HepG2 (cell line): Measurements from ENCODE around the gene CFAP54. TPM values are rescaled to one million over a fixed set of nuclear protein-coding genes. Genes with fewer than 3 reads are reported as not detected.

Experiments
- ATAC-seq: fragments of 200-7000 bp; cut with Tn5 transposase; 3 replicates; pipeline ENCODE4 v1.9.1; 2020; ENCODE audit warnings: mild to moderate bottlenecking, moderate library complexity
- BruUV-seq: library from RNA; stranded (reverse); fragments of 400-500 nt; replicated peaks from 2 replicates; lab custom pipeline; 2021; lab: Mats Ljungman, UMichigan
- CTCF ChIA-PET: fragments of 300-600 bp; formaldehyde crosslinking; extraction: SDS; loops from one replicate; lab custom pipeline; 2021; ENCODE audit warnings: low total read pairs, inconsistent platforms, low intra/inter-chr PET ratio; lab: Yijun Ruan, JAX
- POLR2A ChIA-PET: fragments of 350-600 bp; sonication (Branson Sonifier 250); formaldehyde crosslinking; loops from one replicate; lab custom pipeline; 2020; ENCODE audit warnings: antibody characterized with exemption, inconsistent platforms; lab: Yijun Ruan, JAX
- DNase-seq: peaks from one replicate; pipeline ENCODE4 v3.0.0-alpha.2; 2015; ENCODE audit warnings: low spot score
- FAIRE-seq: peaks from 3 replicates; lab custom pipeline; 2011; peaks lifted over from hg19 to GRCh38; lab: Jason Lieb, UNC
- H2AFZ ChIP-seq: one replicate; pipeline ENCODE4 v1.6.1; 2011; ENCODE audit warnings: low read length, inconsistent platforms
- H3K27ac ChIP-seq: fragments of 300-600 bp; 3 replicates; pipeline ENCODE4 v1.8.0; 2011; ENCODE audit warnings: mixed run types, mild to moderate bottlenecking, mixed read lengths, low read length, inconsistent platforms; ENCODE audit not compliant: insufficient read depth; ENCODE audit errors: extremely low read length
- H3K27me3 ChIP-seq, 2 experiments: fragments of 200-600 bp in 1 of 2; 2 replicates in 1 of 2; 3 replicates in 1 of 2; pipeline versions ENCODE4 v1.6.0 to v1.8.0; 2011; ENCODE audit warnings: low read length in 2 of 2, mild to moderate bottlenecking in 2 of 2, moderate library complexity in 2 of 2, inconsistent platforms in 1 of 2; ENCODE audit not compliant: insufficient read depth in 2 of 2, control insufficient read depth in 1 of 2
- H3K36me3 ChIP-seq, 2 experiments: fragments of 200-600 bp in 1 of 2; replicated peaks in 1 of 2; 2 replicates in 1 of 2; 3 replicates in 1 of 2; pipeline versions ENCODE4 v1.5.1 to v1.8.0; 2011; ENCODE audit warnings: low read length in 2 of 2, inconsistent platforms in 1 of 2; ENCODE audit not compliant: insufficient read depth in 2 of 2, control insufficient read depth in 1 of 2
- H3K4me1 ChIP-seq: 2 replicates; pipeline ENCODE4 v1.5.1; 2012; ENCODE audit warnings: low read length, inconsistent platforms; ENCODE audit not compliant: insufficient read depth
- H3K4me2 ChIP-seq: 2 replicates; pipeline ENCODE4 v1.6.0; 2011; ENCODE audit warnings: low read depth, low read length, inconsistent platforms
- H3K4me3 ChIP-seq, 3 experiments: fragments of 200-600 bp in 1 of 3; sonication (generic), shearing (Covaris generic) in 1 of 3; replicated peaks in 1 of 3; 2 replicates each; pipeline ENCODE4 v1.5.1; 2011 to 2016; ENCODE audit warnings: low read length in 3 of 3, inconsistent platforms in 2 of 3, low read depth in 2 of 3, mild to moderate bottlenecking in 2 of 3, control low read depth in 1 of 3, mixed read lengths in 1 of 3; ENCODE audit not compliant: insufficient read depth in 1 of 3
- H3K79me2 ChIP-seq: one replicate; pipeline ENCODE4 v1.6.1; 2011; ENCODE audit warnings: low read length, inconsistent platforms; ENCODE audit not compliant: insufficient read depth
- H3K9ac ChIP-seq: 2 replicates; pipeline ENCODE4 v1.6.0; 2011; ENCODE audit warnings: mild to moderate bottlenecking, low read depth, low read length, inconsistent platforms; ENCODE audit not compliant: insufficient read depth
- H3K9me3 ChIP-seq: 2 replicates; pipeline ENCODE4 v1.5.1; 2012; ENCODE audit warnings: mild to moderate bottlenecking, low read length
- H4K20me1 ChIP-seq: 2 replicates; pipeline ENCODE4 v1.6.0; 2011; ENCODE audit warnings: inconsistent platforms, mild to moderate bottlenecking, low read length, moderate library complexity; ENCODE audit not compliant: insufficient read depth
- FOXO1 ChIP-seq: sonication (generic); formaldehyde crosslinking; IDR thresholded peaks from 2 replicates; pipeline ENCODE4 v1.4.0; 2020; ENCODE audit warnings: missing genetic modification reagents
- PAWR ChIP-seq: sonication (generic); formaldehyde crosslinking; IDR thresholded peaks from 2 replicates; pipeline ENCODE4 v1.4.0; 2020; ENCODE audit warnings: missing genetic modification reagents, mild to moderate bottlenecking, borderline replicate concordance
- THAP9 ChIP-seq: sonication (generic); formaldehyde crosslinking; IDR thresholded peaks from 2 replicates; pipeline ENCODE4; 2020; ENCODE audit warnings: missing genetic modification reagents, mild to moderate bottlenecking, borderline replicate concordance
- ZNF558 ChIP-seq: sonication (generic); formaldehyde crosslinking; IDR thresholded peaks from 2 replicates; pipeline ENCODE4 v1.9.0; 2022; ENCODE audit warnings: mild to moderate bottlenecking, missing genetic modification reagents, borderline replicate concordance
- WGBS: methylation state at CpG from one replicate; pipeline ENCODE4 v1.1.6; 2017; ENCODE audit warnings: low lambda C conversion rate; 5-methylcytosine and 5-hydroxymethylcytosine counted together
- in situ Hi-C: cut with HindIII; loops from 2 replicates; pipeline ENCODE4 v1.10.0; 2017; ENCODE audit warnings: low pct_unique_long_range_greater_than_20kb; ENCODE audit not compliant: extremely low pct_ligation_motif_present
- intact Hi-C: fragments of 100-400 bp; cut with micrococcal nuclease; formaldehyde crosslinking; loops from one replicate; pipeline ENCODE4 v1.10.0; 2022; ENCODE audit not compliant: unreplicated experiment
- polyA plus RNA-seq, 8 experiments: library from polyadenylated mRNA; depleted of rRNA in 3 of 8; stranded (reverse) in 7 of 8; unstranded in 1 of 8; fragments of >200 nt; fragmentation: Illumina TruSeq in 4 of 8; extraction: Trizol in 4 of 8; gene quantifications; 2 replicates each; pipeline versions ENCODE4 v1.2.1 to v1.2.3, GENCODE V29; 2011 to 2016; ENCODE audit warnings: low read depth in 4 of 8, missing spikeins in 1 of 8, mixed read lengths in 1 of 8; ENCODE audit not compliant: insufficient read depth in 1 of 8
- total RNA-seq, 5 experiments: library from RNA; depleted of rRNA; stranded (reverse); fragments of >200 nt; fragmentation: Illumina TruSeq; extraction: Trizol; gene quantifications; 2 replicates each; pipeline ENCODE4 v1.2.3, GENCODE V29; 2016; ENCODE audit warnings: low read depth in 1 of 5
- TF ChIP-seq, protein P1 (sequence below), 2 experiments: IDR thresholded peaks; 2 replicates each; pipeline ENCODE4 v1.6.1; 2011 to 2012; ENCODE audit warnings: low read length in 2 of 2, borderline replicate concordance in 1 of 2, low read depth in 1 of 2, mild to moderate bottlenecking in 1 of 2, moderate library complexity in 1 of 2

The CFAP54 gene
- total and polyA plus RNA-seq, 2 of the 13 experiments (the other 11 are each of a cell fraction or from before 2014, with no cell fraction given) = not detected

GRCh38 chr12:96897421-96897820, 408.0 kb downstream of the CFAP54 start:
- BruUV-seq = no TSS peak
- H3K27ac ChIP-seq = no peak overlapping the region
- CTCF ChIA-PET = no interaction called here
- DNase-seq = no peak
- POLR2A ChIA-PET = no interaction called here
- H2AFZ ChIP-seq = no peak overlapping the region
- no peaks in the 10 kb centered on the region for H3K79me2 ChIP-seq
- no peak for ATAC-seq
- no peak overlapping the region for H3K9ac ChIP-seq
- no peaks in the 10 kb centered on the region for H3K36me3 ChIP-seq
- H3K4me1 ChIP-seq = no peaks in the 10 kb centered on the region
- peaks cover 0 to 12% of the 10 kb centered on the region in 2 experiments; a peak in 2 of 5 replicates for H3K27me3 ChIP-seq
- 0% methylated on average over 3 of the region's 3 CpGs for WGBS
- no peak for FAIRE-seq
- intact Hi-C loops (no loop called here), in situ Hi-C loops (no loop called here)
- no peak overlapping the region for H3K4me2 ChIP-seq
- H3K4me3 ChIP-seq = no peak overlapping the region
- TF ChIP-seq PAWR (CRISPR knock-in tag) (no peak), ZNF558 (CRISPR knock-in tag) (no peak)
- no peaks in the 10 kb centered on the region for H4K20me1 ChIP-seq
- no peaks in the 10 kb centered on the region for H3K9me3 ChIP-seq

DNA sequence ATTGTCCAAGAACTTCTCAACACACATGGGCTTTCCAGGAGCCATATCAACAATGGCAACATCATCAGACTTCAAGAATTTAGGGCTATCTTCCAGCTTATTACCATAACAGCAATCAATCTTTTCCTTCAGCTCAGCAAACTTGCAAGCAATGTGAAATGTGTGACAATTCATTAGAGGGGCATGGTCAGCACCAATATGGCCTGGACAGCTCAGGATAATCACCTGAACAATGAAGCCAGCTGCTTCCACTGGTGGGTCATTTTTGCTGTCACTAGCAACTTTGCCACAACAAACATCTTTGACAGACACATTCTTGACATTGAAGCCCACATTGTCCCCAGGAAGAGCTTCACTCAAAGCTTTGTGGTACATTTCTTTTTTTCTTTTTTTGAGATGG, 411.8 kb downstream of the CFAP54 start:
- Histone ChIP-seq H3K9me3 (no peaks in the 10 kb centered on the region), H3K4me2 (no peak overlapping the region), H3K9ac (no peak overlapping the region), H3K4me3 (no peak overlapping the region), H3K4me1 (0 out of 2 replicates have a peak, but pooled peaks cover 2% of the 10 kb centered on the region), H3K79me2 (no peaks in the 10 kb centered on the region), H3K27ac (no peak overlapping the region), H3K27me3 (peaks cover 0 to 7% of the 10 kb centered on the region in 2 experiments; a peak in 1 of 5 replicates), H3K36me3 (no peaks in the 10 kb centered on the region), H4K20me1 (no peaks in the 10 kb centered on the region), H2AFZ (no peak overlapping the region)
- ChIA-PET CTCF (no interaction called here), POLR2A (no interaction called here)
- no peak for TF ChIP-seq FOXO1 (CRISPR knock-in tag)
- TF ChIP-seq THAP9 (CRISPR knock-in tag) = no peak
- TF ChIP-seq, protein P1, sequence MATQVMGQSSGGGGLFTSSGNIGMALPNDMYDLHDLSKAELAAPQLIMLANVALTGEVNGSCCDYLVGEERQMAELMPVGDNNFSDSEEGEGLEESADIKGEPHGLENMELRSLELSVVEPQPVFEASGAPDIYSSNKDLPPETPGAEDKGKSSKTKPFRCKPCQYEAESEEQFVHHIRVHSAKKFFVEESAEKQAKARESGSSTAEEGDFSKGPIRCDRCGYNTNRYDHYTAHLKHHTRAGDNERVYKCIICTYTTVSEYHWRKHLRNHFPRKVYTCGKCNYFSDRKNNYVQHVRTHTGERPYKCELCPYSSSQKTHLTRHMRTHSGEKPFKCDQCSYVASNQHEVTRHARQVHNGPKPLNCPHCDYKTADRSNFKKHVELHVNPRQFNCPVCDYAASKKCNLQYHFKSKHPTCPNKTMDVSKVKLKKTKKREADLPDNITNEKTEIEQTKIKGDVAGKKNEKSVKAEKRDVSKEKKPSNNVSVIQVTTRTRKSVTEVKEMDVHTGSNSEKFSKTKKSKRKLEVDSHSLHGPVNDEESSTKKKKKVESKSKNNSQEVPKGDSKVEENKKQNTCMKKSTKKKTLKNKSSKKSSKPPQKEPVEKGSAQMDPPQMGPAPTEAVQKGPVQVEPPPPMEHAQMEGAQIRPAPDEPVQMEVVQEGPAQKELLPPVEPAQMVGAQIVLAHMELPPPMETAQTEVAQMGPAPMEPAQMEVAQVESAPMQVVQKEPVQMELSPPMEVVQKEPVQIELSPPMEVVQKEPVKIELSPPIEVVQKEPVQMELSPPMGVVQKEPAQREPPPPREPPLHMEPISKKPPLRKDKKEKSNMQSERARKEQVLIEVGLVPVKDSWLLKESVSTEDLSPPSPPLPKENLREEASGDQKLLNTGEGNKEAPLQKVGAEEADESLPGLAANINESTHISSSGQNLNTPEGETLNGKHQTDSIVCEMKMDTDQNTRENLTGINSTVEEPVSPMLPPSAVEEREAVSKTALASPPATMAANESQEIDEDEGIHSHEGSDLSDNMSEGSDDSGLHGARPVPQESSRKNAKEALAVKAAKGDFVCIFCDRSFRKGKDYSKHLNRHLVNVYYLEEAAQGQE (IDR thresholded peaks at IDR 0.05; ENCODE audit: borderline replicate concordance in 1 of 2, low read depth in 1 of 2, low read length in 2 of 2) = peak; percentile 4 to 86; a peak in 3 of 4 replicates
- DNase-seq (no peak), ATAC-seq (no peak), FAIRE-seq (no peak)
- in situ Hi-C loops = no loop called here
- no TSS peak for BruUV-seq
- intact Hi-C loops = no loop called here
